NCI-H1694 treated with DMSO at 0.1 percent for 48 hours (cell line): Measurements from ENCODE around the gene CAMTA1.
"Not testable (repeated sequence)": the region's sequence is repeated elsewhere in the genome, so short reads cannot be mapped to it uniquely, and the experiment has no call there.

Source experiments
- DNase-seq: peaks from one replicate; lab custom pipeline; 2025; lab: John Stamatoyannopoulos, UW

Gene CAMTA1

DNA sequence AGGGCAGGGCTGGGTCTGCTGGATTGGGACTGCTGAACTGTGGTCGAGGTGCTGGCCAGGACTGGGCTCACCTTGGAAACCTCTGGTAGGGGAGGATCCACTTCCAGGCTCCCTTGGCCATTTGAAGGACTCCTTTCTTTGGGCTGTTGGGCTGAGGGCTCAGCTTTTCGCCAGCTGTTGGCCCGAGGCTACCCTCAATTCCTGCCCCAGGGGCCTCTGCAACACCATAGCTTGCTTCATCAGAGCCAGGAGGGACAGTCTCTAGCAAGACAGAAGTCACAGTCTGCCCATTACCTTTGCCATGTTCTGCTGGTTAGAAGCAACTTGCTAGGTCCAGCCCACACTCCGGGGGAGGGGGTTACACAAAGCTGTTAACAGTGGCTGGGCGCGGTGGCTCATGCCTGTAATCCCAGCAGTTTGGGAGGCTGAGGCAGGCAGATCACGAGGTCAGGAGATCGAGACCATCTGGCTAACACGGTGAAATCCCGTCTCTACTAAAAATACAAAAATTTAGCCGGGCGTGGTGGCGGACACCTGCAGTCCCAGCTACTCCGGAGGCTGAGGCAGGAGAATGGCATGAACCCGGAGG is 25.0 kb downstream of the CAMTA1 start:
- DNase-seq, result not testable (repeated sequence)

GRCh38 chr1:6811583-6811982 is 26.3 kb downstream of the CAMTA1 start:
- DNase-seq, result no peak

GRCh38 chr1:6813165-6813564 is 27.9 kb downstream of the CAMTA1 start:
- no peak for DNase-seq

GRCh38 chr1:6815726-6816125 is 30.5 kb downstream of the CAMTA1 start:
- DNase-seq, result no peak

DNA sequence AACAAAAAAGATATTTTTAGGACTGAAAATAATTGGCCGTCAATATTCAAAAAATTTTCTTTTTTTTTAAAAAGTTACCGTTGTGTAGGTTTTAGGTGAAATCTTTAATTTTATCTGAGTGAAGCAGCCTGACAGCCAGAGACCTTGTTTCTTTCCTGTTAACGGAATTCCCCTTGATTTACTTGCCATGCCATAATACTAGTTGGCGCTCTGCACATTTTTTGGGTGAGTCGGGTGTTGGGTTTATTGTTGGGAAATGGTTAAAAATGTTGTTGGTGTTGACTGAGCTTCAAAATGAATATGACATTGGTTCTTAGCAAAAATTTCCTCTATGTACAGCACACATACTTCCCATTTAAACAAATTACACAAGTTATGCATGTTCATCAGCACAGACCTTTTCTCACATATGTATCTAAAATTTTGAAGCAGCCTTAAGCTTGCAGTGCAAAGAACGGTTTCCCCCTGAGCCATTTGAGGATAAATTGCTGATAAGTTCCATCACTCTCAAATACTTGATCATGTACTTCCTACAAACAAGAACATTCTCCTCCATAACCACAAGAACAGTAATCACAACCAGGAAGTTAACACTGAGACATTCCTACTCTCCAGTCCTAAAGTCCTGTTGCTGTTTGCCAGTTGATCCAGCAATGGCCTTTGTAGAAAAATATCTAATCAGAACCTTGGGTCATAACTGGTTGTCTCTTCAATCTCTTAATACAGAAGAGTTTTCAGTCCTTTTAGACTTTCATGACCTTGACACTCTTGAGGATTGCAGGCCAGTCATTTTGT is 34.2 kb downstream of the CAMTA1 start:
- DNase-seq, result no peak

DNA sequence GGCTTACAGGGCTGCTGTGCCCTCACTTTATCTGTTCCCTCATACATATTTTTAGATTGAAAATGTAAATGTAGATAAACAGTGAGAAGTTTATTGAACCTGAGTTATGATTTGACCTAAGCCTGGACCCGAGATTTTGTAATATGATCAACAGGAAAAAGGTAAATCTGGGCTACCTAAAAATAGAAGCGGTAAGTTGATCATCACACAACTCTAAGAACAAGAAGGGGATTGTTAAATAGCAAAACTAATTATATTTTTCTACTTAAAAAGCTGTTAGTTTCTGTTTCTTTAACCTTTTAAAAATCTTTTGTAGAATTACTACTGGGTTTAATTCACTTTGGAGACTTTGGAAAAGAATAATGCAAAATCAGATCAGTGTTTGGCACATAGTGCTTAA is 35.6 kb downstream of the CAMTA1 start:
- DNase-seq, result no peak

DNA sequence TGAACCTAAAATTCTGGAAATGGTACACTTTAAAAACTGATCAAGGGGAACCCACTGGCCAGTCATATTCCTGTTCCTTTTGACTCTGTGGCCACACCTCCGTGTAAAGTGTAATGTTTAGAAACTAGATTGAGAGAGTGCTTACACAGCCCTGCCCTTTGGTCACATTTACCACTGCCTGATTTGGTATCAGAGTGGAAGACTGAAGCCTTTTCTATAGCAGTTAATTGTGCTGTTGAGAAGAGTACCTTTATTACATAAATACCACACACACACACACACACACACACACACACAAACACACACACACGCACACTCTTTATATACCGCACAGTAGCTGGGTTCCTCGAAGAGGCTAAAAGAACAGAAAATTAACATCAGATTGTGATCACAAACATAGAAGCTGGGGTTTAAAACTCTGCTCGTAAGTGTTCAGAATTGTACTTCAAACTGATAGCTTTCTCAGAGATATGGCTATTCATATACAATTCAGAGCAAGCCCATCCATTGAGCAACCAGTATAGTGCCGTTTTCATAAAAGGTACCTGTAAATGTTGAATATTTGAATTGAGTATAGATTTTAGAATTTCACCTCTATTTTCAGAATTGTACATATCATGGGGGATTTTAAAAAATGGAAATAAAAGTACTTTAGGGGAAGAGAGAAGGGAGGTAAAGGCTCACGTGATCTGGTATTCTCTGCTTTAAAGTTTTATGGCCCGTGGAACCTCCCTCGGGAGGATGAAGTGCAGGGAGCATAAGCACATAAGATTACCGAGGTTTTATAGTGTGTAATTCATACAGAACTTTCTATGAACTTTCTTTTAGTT is 37.5 kb downstream of the CAMTA1 start:
- DNase-seq, result no peak

DNA sequence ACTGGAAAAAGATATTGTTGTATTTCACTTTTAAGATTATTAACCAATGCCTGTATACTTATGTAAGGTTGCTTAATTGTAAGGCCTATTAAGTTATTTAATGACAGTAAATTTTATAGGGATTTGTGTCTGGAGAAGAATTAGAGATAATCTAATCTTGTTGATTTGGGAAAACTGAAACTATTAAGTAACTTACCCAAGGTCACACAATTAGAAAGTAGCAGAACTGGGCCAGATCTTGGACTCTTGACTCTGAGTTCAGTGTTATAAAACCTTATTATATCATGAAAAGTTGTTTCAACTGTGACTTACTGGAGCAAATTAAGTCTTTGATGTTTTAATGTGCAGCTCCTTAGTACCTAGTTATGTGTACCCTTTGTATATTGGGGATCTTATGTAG is 38.5 kb downstream of the CAMTA1 start:
- no peak for DNase-seq

DNA sequence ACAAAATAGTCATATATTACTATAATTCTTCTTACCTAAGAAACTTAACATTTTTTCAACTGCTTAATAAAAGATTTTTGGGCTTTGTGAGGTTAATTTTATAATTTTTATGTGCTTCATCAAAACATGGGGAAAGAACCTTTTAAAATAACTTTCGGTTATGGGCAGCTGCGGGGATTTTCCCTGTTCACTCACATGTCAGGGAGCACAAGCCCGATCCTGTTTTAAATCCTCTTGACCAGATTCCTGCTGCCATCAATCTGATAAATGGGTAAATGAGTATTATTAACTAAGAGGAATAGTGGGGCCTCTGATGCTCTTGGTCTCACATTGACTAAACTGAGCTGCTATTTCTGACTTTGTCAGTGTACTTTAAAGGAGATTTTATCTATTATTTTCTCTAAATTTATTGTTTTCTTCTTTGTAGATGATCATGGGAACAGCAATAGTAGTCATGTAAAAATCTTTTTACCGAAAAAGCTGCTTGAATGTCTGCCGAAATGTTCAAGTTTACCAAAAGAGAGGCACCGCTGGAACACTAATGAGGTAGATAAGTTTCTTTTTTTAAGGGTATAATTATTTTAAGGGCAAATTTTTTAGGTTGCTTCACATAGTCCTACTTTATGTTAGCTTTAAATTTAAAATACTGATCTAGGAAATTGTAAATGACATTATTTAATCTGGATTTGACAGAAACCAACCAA is 39.6 kb downstream of the CAMTA1 start:
- no peak for DNase-seq

DNA sequence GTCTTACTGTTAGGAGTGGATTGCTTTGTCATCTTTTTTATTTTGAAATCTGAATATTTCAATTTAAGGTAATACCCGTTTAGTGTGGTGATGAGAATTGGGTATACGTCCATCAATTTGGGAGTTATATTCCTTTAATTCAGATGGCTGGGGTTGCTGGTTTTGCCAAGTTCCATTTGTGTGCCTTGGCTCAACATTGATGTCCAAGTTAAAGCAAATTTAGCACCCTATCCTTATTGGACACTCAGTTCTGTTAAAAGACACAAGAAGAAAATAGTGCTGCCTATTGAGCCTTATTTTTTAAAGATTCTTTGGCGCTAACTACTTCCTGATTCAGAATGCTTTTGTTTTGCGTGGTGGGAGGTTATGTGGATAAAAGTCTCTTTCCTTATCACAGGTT is 40.6 kb downstream of the CAMTA1 start:
- DNase-seq, result no peak

DNA sequence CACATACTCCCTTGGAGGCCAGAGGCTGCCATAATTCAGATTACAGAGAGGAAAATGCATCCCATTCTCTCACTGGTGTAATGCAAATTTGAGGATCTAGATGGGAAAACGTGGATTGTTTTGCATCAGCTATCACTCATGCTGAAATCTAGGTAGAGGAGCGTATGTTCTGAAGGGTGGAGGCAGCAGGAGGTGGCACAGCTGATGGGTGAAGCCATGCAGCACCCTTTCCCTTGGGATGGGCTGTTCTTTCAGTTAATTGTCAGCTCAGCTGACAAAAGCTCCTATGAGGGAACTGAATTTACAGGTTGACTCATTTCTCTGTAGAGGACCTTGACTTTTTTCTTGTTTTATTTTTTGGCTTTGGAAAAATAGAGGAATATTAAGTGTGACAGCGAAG is 41.8 kb downstream of the CAMTA1 start:
- no peak for DNase-seq

- DNase-seq, result no peak
Measured at GRCh38 chr1:6827630-6828165, 42.4 kb downstream of the CAMTA1 start.

DNA sequence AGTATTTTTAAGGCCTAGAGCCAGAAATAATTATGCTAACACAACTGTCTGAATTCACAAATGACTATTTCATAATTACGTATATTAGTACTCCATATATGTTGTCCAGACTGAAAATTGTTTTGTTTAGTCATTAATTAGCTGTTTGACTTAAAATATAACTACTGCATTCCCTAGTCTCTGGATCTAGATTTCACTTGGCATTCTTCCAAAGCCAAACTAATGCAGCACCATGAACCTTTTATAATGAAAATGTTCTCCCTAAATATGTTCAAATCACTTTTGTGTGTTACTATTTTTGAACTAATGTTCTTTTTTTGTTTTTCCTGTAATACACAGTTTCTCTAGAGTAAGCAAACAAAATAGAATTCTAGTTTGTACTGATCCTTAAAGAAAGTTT is 46.1 kb downstream of the CAMTA1 start:
- no peak for DNase-seq

DNA sequence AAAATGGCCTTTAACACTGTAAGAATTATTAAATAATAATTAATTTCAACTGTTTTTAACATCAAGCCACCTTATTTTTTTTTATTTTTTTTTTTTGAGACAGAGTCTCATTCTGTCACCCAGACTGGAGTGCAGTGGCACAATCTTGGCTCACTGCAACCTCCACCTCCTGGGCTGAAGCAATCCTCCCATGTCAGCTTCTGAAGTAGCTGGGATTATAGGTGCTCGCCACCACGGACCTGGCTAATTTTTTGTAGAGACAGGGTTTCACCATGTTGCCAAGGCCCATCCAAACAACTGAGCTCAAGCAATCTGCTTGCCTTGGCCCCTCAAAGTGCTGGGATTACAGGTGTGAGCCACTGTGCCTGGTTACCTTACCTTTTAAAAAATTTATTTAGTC is 46.8 kb downstream of the CAMTA1 start:
- not testable (repeated sequence) for DNase-seq

- DNase-seq, result no peak
Measured at GRCh38 chr1:6832531-6833188, 47.4 kb downstream of the CAMTA1 start.

GRCh38 chr1:6833804-6834203 is 48.5 kb downstream of the CAMTA1 start:
- DNase-seq, result no peak

- DNase-seq, result no peak
Measured at GRCh38 chr1:6834366-6834765, 49.1 kb downstream of the CAMTA1 start.

GRCh38 chr1:6835139-6835538 is 49.9 kb downstream of the CAMTA1 start:
- no peak for DNase-seq

DNA sequence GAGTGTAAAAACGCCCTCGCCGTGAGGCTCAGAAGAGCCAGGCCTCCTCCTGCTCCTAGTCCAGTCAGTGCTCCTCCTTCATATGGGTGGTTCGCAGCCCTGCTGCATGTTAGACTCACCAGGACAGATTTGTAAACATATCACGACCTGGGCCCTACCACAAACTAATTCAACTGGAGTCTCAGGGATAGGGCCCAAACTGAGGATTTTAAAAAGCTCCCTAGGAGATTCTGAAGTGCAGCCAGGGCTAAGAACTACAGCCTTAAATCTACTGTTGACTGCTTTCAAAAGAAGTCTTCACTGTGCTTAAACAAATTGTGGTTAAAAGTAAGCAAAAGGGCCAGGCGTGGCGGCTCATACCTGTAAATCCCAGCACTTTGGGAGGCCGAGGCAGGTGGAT is 57.0 kb downstream of the CAMTA1 start:
- DNase-seq, result no peak

DNA sequence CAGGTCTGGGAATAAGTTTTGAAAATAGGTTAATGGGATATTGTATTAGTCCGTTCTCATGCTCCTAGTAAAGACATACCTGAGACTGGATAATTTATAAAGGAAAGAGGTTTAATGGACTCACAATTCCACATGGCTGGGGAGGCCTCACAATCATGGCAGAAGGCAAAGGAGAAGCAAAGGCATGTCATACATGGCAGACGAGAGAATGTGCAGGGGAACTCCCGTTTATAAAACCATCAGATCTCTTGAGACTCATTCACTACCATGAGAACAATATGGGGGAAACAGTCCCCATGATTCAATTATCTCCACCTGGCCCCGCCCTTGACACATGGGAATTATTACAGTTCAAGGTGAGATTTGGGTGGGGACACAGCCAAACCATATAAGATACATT is 60.5 kb downstream of the CAMTA1 start:
- DNase-seq, result not testable (repeated sequence)

- no peak for DNase-seq
Measured at GRCh38 chr1:6848816-6849215, 63.6 kb downstream of the CAMTA1 start.

GRCh38 chr1:6850537-6850936 is 65.3 kb downstream of the CAMTA1 start:
- DNase-seq, result no peak
